Trophoblast cell (in vitro differentiated cells and primary cell): ENCODE measurements around the gene HEXIM2.
A peak's percentile ranks its signal among the peaks of the same experiment; 100 is the strongest.

Experiments used
- DNase-seq, 2 donors: peaks; one replicate each; pipeline ENCODE4 v3.0.0-alpha.2; 2016
- H2AFZ ChIP-seq: 2 replicates; pipeline ENCODE4 v1.6.1; 2013; ENCODE audit warnings: low read length, moderate library complexity, mild to moderate bottlenecking; ENCODE audit not compliant: insufficient read depth, poor library complexity
- H2AK5ac ChIP-seq: 2 replicates; pipeline ENCODE4 v1.6.1; 2013; ENCODE audit warnings: mild to moderate bottlenecking, low read length
- H2BK120ac ChIP-seq: 2 replicates; pipeline ENCODE4 v1.6.1; 2013; ENCODE audit warnings: low read length, mild to moderate bottlenecking, moderate library complexity; ENCODE audit not compliant: insufficient read depth, poor library complexity
- H2BK12ac ChIP-seq: 2 replicates; pipeline ENCODE4 v1.6.1; 2013; ENCODE audit warnings: mild to moderate bottlenecking, low read length, moderate library complexity
- H2BK5ac ChIP-seq: 2 replicates; pipeline ENCODE4 v1.6.1; 2013; ENCODE audit warnings: low read length, low read depth, moderate library complexity, mild to moderate bottlenecking; ENCODE audit not compliant: poor library complexity
- H3K14ac ChIP-seq: 2 replicates; pipeline ENCODE4 v1.6.1; 2013; ENCODE audit warnings: mild to moderate bottlenecking, low read length
- H3K18ac ChIP-seq: 2 replicates; pipeline ENCODE4 v1.6.1; 2013; ENCODE audit warnings: mild to moderate bottlenecking, low read length
- H3K23ac ChIP-seq: 2 replicates; pipeline ENCODE4 v1.6.1; 2013; ENCODE audit warnings: low read length
- H3K27ac ChIP-seq: 2 replicates; pipeline ENCODE4 v1.5.1; 2013; ENCODE audit warnings: low read depth, mild to moderate bottlenecking, inconsistent platforms, low read length, moderate library complexity
- H3K27me3 ChIP-seq: 2 replicates; pipeline ENCODE4 v1.6.1; 2013; ENCODE audit warnings: inconsistent platforms, mild to moderate bottlenecking, low read length, moderate library complexity; ENCODE audit not compliant: insufficient read depth
- H3K36me3 ChIP-seq, 2 experiments: 1 replicate in 1 of 2; 2 replicates in 1 of 2; pipeline ENCODE4 v1.6.1; 2013; ENCODE audit warnings: low read length in 2 of 2, mild to moderate bottlenecking in 2 of 2, moderate library complexity in 1 of 2; ENCODE audit not compliant: insufficient read depth in 2 of 2, control insufficient read depth in 1 of 2
- H3K4ac ChIP-seq: 2 replicates; pipeline ENCODE4 v1.6.1; 2013; ENCODE audit warnings: low read depth, mild to moderate bottlenecking, low read length, moderate library complexity
- H3K4me1 ChIP-seq, 2 experiments: 1 replicate in 1 of 2; 2 replicates in 1 of 2; pipeline ENCODE4 v1.6.1; 2013; ENCODE audit warnings: low read length in 2 of 2, mild to moderate bottlenecking in 2 of 2, moderate library complexity in 1 of 2; ENCODE audit not compliant: insufficient read depth in 2 of 2, control insufficient read depth in 1 of 2
- H3K4me2 ChIP-seq: 2 replicates; pipeline ENCODE4 v1.6.1; 2013; ENCODE audit warnings: inconsistent platforms, mild to moderate bottlenecking, low read length, moderate library complexity
- H3K4me3 ChIP-seq: 2 replicates; pipeline ENCODE4 v1.5.1; 2013; ENCODE audit warnings: mild to moderate bottlenecking, low read depth, low read length, inconsistent platforms
- H3K79me1 ChIP-seq: one replicate; pipeline ENCODE4 v1.6.1; 2013; ENCODE audit warnings: low read length
- H3K79me2 ChIP-seq: 2 replicates; pipeline ENCODE4 v1.6.1; 2013; ENCODE audit warnings: low read length, mild to moderate bottlenecking; ENCODE audit not compliant: control insufficient read depth, insufficient read depth, poor library complexity
- H3K9ac ChIP-seq: 2 replicates; pipeline ENCODE4 v1.6.1; 2013; ENCODE audit warnings: mild to moderate bottlenecking, low read length
- H3K9me3 ChIP-seq: 2 replicates; pipeline ENCODE4 v1.6.1; 2013; ENCODE audit warnings: low read depth, mild to moderate bottlenecking, control low read depth, inconsistent platforms, low read length; ENCODE audit not compliant: insufficient read depth
- H4K12ac ChIP-seq: 2 replicates; pipeline ENCODE4 v1.6.1; 2013; ENCODE audit warnings: low read depth, mild to moderate bottlenecking, low read length, moderate library complexity
- H4K8ac ChIP-seq: 2 replicates; pipeline ENCODE4 v1.6.1; 2013; ENCODE audit warnings: low read depth, mild to moderate bottlenecking, low read length, moderate library complexity
- H4K91ac ChIP-seq: one replicate; pipeline ENCODE4 v1.6.1; 2013; ENCODE audit warnings: low read depth, mild to moderate bottlenecking, low read length, moderate library complexity
- WGBS: extraction: QIAGEN DNeasy Blood & Tissue Kit; methylation state at CpG from one replicate; pipeline ENCODE4 v1.1.7; 2013; ENCODE audit warnings: missing lambda C conversion rate; ENCODE audit not compliant: insufficient read length, insufficient coverage; ENCODE audit errors: extremely low coverage; 5-methylcytosine and 5-hydroxymethylcytosine counted together

Gene HEXIM2

GRCh38 chr17:45190503-45191255 lies 29.0 kb downstream of the HEXIM2 start:
- Histone ChIP-seq H2AK5ac (no peak overlapping the region), H3K79me2 (no peaks in the 10 kb centered on the region), H4K8ac (no peak overlapping the region), H3K79me1 (no peaks in the 10 kb centered on the region), H3K36me3 (no peaks in the 10 kb centered on the region), H3K27ac (no peak overlapping the region), H3K4me1 (no peaks in the 10 kb centered on the region), H3K14ac (no peak overlapping the region), H3K4me2 (no peak overlapping the region), H3K23ac (no peak overlapping the region), H3K4me3 (no peak overlapping the region), H3K4ac (no peak overlapping the region), H2BK120ac (no peak overlapping the region), H2BK12ac (no peak overlapping the region), H3K18ac (no peak overlapping the region), H3K27me3 (no peaks in the 10 kb centered on the region), H4K12ac (no peak overlapping the region), H4K91ac (no peak overlapping the region), H2BK5ac (no peak overlapping the region), H3K9ac (no peak overlapping the region), H3K9me3 (no peaks in the 10 kb centered on the region), H2AFZ (no peak overlapping the region)
- DNase-seq: no peak
- WGBS: no CpG with 5 or more reads among the region's 11 CpGs

- Histone ChIP-seq H2BK120ac (no peak overlapping the region), H2AFZ (no peak overlapping the region), H3K9me3 (no peaks in the 10 kb centered on the region), H4K8ac (no peak overlapping the region), H3K14ac (no peak overlapping the region), H3K4ac (no peak overlapping the region), H3K4me2 (no peak overlapping the region), H4K91ac (no peak overlapping the region), H3K27ac (no peak overlapping the region), H2AK5ac (no peak overlapping the region), H4K12ac (no peak overlapping the region), H3K79me2 (no peaks in the 10 kb centered on the region), H2BK12ac (no peak overlapping the region), H3K79me1 (peaks cover 5% of the 10 kb centered on the region), H2BK5ac (no peak overlapping the region), H3K9ac (no peak overlapping the region), H3K36me3 (no peaks in the 10 kb centered on the region), H3K27me3 (no peaks in the 10 kb centered on the region), H3K4me3 (no peak overlapping the region), H3K18ac (no peak overlapping the region), H3K23ac (no peak overlapping the region), H3K4me1 (peaks cover 3% of the 10 kb centered on the region in 2 experiments)
- DNase-seq: no peak
These were observed 33.7 kb downstream of the HEXIM2 start for GRCh38 chr17:45195424-45195823.

- Histone ChIP-seq H3K27ac (no peak overlapping the region), H3K27me3 (no peaks in the 10 kb centered on the region), H4K8ac (peak overlapping the region; percentile 90), H4K12ac (no peak overlapping the region), H2AFZ (no peak overlapping the region), H2BK12ac (peak overlapping the region; percentile 11), H3K79me1 (peaks cover 5% of the 10 kb centered on the region), H3K79me2 (no peaks in the 10 kb centered on the region), H3K9ac (no peak overlapping the region), H2BK120ac (peak overlapping the region; percentile 36), H3K18ac (no peak overlapping the region), H2BK5ac (no peak overlapping the region), H3K4me1 (peaks cover 3% of the 10 kb centered on the region in 2 experiments), H3K4me3 (no peak overlapping the region), H4K91ac (peak overlapping the region; percentile 9), H3K4me2 (no peak overlapping the region), H3K36me3 (no peaks in the 10 kb centered on the region), H3K23ac (no peak overlapping the region), H3K14ac (no peak overlapping the region), H3K9me3 (no peaks in the 10 kb centered on the region), H2AK5ac (no peak overlapping the region), H3K4ac (no peak overlapping the region)
- no CpG with 5 or more reads among the region's 6 CpGs for WGBS
- DNase-seq: no peak
These were observed 35.4 kb downstream of the HEXIM2 start for GRCh38 chr17:45197108-45197507.

- peaks cover 3% of the 10 kb centered on the region in 2 experiments for H3K4me1 ChIP-seq
- H2BK5ac ChIP-seq: no peak overlapping the region
- WGBS: no CpG with 5 or more reads among the region's 16 CpGs
- H3K9me3 ChIP-seq: no peaks in the 10 kb centered on the region
- H4K12ac ChIP-seq: no peak overlapping the region
- no peak overlapping the region for H2AK5ac ChIP-seq
- H3K14ac ChIP-seq: peak overlapping the region; percentile 50
- no peak overlapping the region for H3K18ac ChIP-seq
- DNase-seq: peak; percentile 97 to 99
- no peak overlapping the region for H3K4me3 ChIP-seq
- peaks cover 5% of the 10 kb centered on the region for H3K79me1 ChIP-seq
- H3K27me3 ChIP-seq: no peaks in the 10 kb centered on the region
- no peak overlapping the region for H3K27ac ChIP-seq
- H2BK12ac ChIP-seq: no peak overlapping the region
- H3K9ac ChIP-seq: no peak overlapping the region
- no peak overlapping the region for H3K4me2 ChIP-seq
- no peaks in the 10 kb centered on the region for H3K36me3 ChIP-seq
- H4K8ac ChIP-seq: peak overlapping the region; percentile 90
- H2AFZ ChIP-seq: peak overlapping the region; percentile 79
- H2BK120ac ChIP-seq: peak overlapping the region; percentile 49
- H3K23ac ChIP-seq: no peak overlapping the region
- H3K4ac ChIP-seq: no peak overlapping the region
- peak overlapping the region; percentile 9 for H4K91ac ChIP-seq
- H3K79me2 ChIP-seq: no peaks in the 10 kb centered on the region
These were observed 36.1 kb downstream of the HEXIM2 start for GRCh38 chr17:45197555-45198334.
